Heart right ventricle (tissue), 16 donors: ENCODE measurements around the gene GPANK1. TPM values are rescaled to one million over a fixed set of nuclear protein-coding genes. Genes with fewer than 3 reads are reported as not detected.

Source experiments
- ATAC-seq, 8 donors: fragments of 200-7000 bp; cut with Tn5 transposase; one replicate each; pipeline ENCODE4 v1.9.1; 2020; ENCODE audit warnings: mild to moderate bottlenecking in 8 of 8, moderate library complexity in 8 of 8, moderate number of reproducible peaks in 1 of 8
- DNase-seq, 2 donors: peaks; one replicate each; pipeline ENCODE4 v3.0.0-alpha.2; 2020
- H3K27ac ChIP-seq, 10 donors: fragments of 200-600 bp; sonication (generic) in 2 of 10; one replicate each; pipeline versions ENCODE4 v1.5.0 to v1.8.0; 2020 to 2022; ENCODE audit warnings: mild to moderate bottlenecking in 3 of 10
- H3K27me3 ChIP-seq, 7 donors: fragments of 200-600 bp; one replicate each; pipeline ENCODE4 v1.8.0; 2021 to 2022; ENCODE audit warnings: mild to moderate bottlenecking in 2 of 7
- H3K36me3 ChIP-seq, 9 donors: fragments of 200-600 bp; sonication (generic) in 1 of 9; one replicate each; pipeline versions ENCODE4 v1.5.0 to v1.8.0; 2020 to 2022; ENCODE audit warnings: mild to moderate bottlenecking in 2 of 9
- H3K4me1 ChIP-seq, 9 donors: fragments of 200-600 bp; sonication (generic) in 1 of 9; one replicate each; pipeline versions ENCODE4 v1.5.0 to v1.8.0; 2020 to 2022; ENCODE audit warnings: mild to moderate bottlenecking in 4 of 9
- H3K4me3 ChIP-seq, 10 donors: fragments of 200-600 bp; sonication (generic) in 2 of 10; one replicate each; pipeline versions ENCODE4 v1.5.0 to v1.8.0; 2020 to 2022; ENCODE audit warnings: mild to moderate bottlenecking in 7 of 10, moderate library complexity in 2 of 10
- H3K9me3 ChIP-seq, 11 donors: fragments of 200-600 bp in 10 of 11; sonication (generic) in 2 of 11; one replicate each; pipeline versions ENCODE4 v1.5.0 to v1.8.0; 2013 to 2022; ENCODE audit warnings: mild to moderate bottlenecking in 2 of 11, control low read depth in 1 of 11, moderate library complexity in 1 of 11
- WGBS, 2 donors: extraction: QIAGEN DNeasy Blood & Tissue Kit; methylation state at CpG; one replicate each; pipeline ENCODE4 v1.1.7; 2013; ENCODE audit warnings: inconsistent platforms in 1 of 2; 5-methylcytosine and 5-hydroxymethylcytosine counted together
- intact Hi-C, 10 donors: fragments of 100-400 bp; cut with DNase I; formaldehyde crosslinking; loops; one replicate each; pipeline versions ENCODE4 v1.11.1 to v1.14.2; 2022
- polyA plus RNA-seq, 2 donors: library from polyadenylated mRNA; stranded (reverse); fragments of 200-250 nt; gene quantifications; one replicate each; pipeline ENCODE4 v1.2.3, GENCODE V29; 2013
- total RNA-seq, 10 donors: library from RNA; stranded (reverse); fragmentation: NEBNext Ultra II Directional in 3 of 10; extraction: Animal tissue kit (Norgen Biotek cat#: 25700) in 3 of 10; gene quantifications; one replicate each; pipeline versions ENCODE4 v1.2.1 to v1.2.4, GENCODE V29; 2021 to 2023
- TF ChIP-seq, protein P1 (sequence below), 9 donors: fragments of 200-600 bp; sonication (generic) in 2 of 9; IDR thresholded peaks; one replicate each; pipeline versions ENCODE4 v1.5.0 to v1.8.0; 2021 to 2022; ENCODE audit warnings: antibody characterized with exemption in 9 of 9, mild to moderate bottlenecking in 5 of 9, moderate library complexity in 1 of 9
- donor health status: Arrhythmogenic right ventricular cardiomyopathy.
- donor health status: ischemic (EF 13 %, LVEDD 7.1; RV severe dilation, severe dysfunction).
- donor health status: healthy with polysubstance abuse.
- donor health status: DM: no; HTN: yes; CAD: no.
- donor health status: DM: no; HTN: no; CAD: no.
- donor health status: ischemic (EF 25% LVEDD 6.9; RV normal size, moderate dysfunction).
- donor health status: ischemic (EF 25% LVEDD 5.7; RV mildly dilated, moderate dysfunction).
- donor health status: healthy.
- donor health status: DM: yes; HTN: yes; CAD: no.
- donor health status: Ischemic cardiomyopathy.
- donor health status: ischemic (EF 35%, LVEDD 5.7; RV mildly dilated, moderate dysfunction).
- donor health status: nonischemic (EF 11% LVEDD 7.7; RV severe dilation, severe dysfunction).
- donor health status: DM: yes; HTN: yes; CAD: no.
- donor health status: PGD.
- donor health status: ischemic (EF 29% LVEDD 5.4; RV normal size, mild dysfunction).
- donor health status: nonischemic (EF 23%, LVEDD 6.1; RV moderate dilation, normal function).

Gene GPANK1
- total and polyA plus RNA-seq, 12 donors, result 14.5 to 23.8 (median 18.2) TPM

DNA sequence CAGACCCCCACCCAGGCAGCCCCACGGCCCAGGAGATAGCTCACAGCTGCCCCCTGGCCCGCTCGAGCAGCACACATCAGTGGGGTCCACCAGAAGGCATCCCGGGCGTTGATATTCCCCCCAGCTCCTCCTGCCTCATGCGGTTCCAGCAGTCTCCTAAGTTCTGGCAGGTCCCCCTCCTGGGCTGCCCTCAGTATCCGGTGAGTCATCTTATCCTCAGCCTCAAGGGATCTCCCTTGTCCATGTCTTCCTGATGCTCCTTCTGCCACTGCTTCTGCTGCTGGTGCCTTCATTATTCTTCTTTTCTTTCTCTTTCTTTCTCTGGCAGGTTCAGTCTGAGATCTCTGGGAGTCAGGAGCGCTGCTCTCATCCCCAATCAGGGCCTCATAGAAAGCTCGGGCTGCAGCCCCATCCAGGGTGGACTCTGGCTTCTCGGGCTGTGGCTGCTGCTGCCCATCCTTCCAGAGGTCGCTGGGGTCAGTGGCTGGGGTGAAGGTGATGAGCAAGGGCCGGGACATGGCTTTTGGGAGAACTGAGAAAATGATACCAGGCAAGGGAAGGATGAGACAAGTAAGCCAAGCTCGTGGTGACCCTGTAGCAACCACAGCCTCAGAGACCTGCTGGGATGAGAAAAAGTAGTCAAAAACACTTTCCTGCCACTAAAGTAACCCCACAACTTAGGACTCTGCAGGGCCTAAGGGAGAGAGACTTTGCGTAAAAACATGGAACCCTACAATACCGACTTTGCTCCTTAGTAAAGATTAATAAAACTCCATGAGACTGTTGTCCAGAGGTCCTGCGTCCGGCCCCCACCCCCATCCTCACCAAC is 622 bp downstream of the GPANK1 start:
- peaks cover 20 to 70% (median 65%) of the 10 kb centered on the region in 9 donors for H3K4me1 ChIP-seq
- ATAC-seq (peak in 1 of 8 donors; percentile 11), DNase-seq (peak; percentile 29 to 56)
- peak overlapping the region; percentile 56 to 98 (median 82) for H3K4me3 ChIP-seq
- H3K9me3 ChIP-seq, result no peaks in the 10 kb centered on the region
- WGBS, 2 donors, result 8 to 11% methylated on average over 17 of the region's 17 CpGs
- TF ChIP-seq, protein P1, sequence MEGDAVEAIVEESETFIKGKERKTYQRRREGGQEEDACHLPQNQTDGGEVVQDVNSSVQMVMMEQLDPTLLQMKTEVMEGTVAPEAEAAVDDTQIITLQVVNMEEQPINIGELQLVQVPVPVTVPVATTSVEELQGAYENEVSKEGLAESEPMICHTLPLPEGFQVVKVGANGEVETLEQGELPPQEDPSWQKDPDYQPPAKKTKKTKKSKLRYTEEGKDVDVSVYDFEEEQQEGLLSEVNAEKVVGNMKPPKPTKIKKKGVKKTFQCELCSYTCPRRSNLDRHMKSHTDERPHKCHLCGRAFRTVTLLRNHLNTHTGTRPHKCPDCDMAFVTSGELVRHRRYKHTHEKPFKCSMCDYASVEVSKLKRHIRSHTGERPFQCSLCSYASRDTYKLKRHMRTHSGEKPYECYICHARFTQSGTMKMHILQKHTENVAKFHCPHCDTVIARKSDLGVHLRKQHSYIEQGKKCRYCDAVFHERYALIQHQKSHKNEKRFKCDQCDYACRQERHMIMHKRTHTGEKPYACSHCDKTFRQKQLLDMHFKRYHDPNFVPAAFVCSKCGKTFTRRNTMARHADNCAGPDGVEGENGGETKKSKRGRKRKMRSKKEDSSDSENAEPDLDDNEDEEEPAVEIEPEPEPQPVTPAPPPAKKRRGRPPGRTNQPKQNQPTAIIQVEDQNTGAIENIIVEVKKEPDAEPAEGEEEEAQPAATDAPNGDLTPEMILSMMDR (IDR thresholded peaks at IDR 0.05), result no peak
- H3K27me3 ChIP-seq, result no peaks in the 10 kb centered on the region
- H3K27ac ChIP-seq, result peak overlapping the region; percentile 49 to 98 (median 96)
- peaks cover 0 to 48% (median 24%) of the 10 kb centered on the region in 9 donors for H3K36me3 ChIP-seq
- intact Hi-C loops, result loop anchor here in 1 of 10 donors (10.0 kb wide), 1 partner anchor 1751 kb away; the partner anchor contains the start of genes CUTA and PHF1

DNA sequence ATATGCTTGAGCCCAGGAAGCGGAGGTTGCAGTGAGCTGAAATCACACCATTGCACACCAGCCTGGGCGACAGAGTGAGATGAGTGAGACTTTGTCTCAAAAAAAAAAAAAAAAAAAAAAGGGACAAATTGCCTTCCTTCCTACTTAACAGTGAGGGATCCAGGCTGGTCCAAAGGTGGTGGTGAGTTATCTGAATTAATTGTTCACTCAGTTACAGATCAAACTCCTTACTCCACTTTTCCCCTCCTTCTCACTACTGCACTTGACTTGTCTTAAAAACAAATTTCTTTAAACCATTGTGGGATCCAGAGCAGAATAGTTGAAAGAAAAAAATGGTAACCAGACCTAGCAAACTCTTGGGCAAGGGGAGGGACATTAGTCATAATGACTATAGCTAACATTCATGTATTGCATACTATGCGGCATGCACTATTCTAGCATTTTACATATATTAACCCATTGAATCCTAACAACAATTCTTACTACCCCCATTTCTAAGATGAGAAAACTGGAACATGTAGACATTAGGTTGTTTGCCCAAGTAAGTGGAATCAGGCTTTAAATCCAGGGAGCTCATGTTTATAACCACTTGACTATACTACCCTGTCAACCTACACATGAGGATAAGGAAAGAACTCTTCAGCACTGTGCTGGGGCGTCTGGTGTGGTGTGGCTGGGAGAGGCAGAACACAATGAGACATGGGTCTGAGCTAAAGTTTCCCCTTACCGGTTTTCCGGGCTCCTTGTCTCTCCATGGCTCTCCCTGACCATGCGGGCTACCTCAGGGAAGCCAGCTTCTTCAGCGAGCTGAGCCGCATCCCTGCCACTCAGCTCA is 1.5 kb downstream of the GPANK1 start:
- intact Hi-C loops, result loop anchor here in 1 of 10 donors (10.0 kb wide), 1 partner anchor 1751 kb away; the partner anchor contains the start of genes CUTA and PHF1
- Histone ChIP-seq H3K27me3 (no peaks in the 10 kb centered on the region), H3K27ac (peak overlapping the region; percentile 49 to 98 (median 96)), H3K36me3 (peaks cover 0 to 44% (median 15%) of the 10 kb centered on the region in 9 donors), H3K4me3 (peak overlapping the region; percentile 56 to 98 (median 82)), H3K9me3 (no peaks in the 10 kb centered on the region), H3K4me1 (peaks cover 24 to 77% (median 71%) of the 10 kb centered on the region in 9 donors)
- WGBS, 2 donors, result 41 to 52% methylated on average over 9 of the region's 9 CpGs
- no peak for ATAC-seq
- TF ChIP-seq, protein P1 (IDR thresholded peaks at IDR 0.05), result no peak
- no peak for DNase-seq

DNA sequence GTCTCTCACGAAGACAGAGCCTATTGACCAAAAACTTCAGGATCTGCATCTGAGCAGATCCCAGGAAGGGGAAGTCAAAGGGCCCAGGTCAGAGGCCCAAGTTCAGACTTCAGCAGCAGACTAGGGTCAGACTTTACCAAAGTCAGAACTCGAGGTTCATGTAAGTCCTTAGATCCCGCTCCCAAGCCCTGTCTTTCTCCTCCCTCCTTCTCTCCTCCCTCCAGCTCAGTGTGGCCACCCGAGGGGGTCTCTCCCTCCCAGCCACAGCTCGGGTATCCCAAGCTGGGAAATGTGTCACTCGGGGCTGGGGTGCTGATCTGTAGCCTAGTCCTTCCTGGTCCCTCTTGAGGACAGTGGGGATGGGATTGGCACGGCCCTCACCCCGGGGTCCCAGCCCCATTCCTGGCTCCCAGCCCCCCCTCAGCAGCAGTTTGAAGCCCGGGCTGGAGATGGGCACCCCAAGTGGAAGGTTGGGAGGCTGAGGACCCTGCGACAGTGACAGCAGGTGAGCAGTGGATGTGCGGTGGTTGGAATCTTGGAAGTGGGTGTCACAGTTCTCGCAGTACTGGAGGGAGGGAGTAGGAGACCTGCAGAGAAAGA is 2.6 kb downstream of the GPANK1 start:
- intact Hi-C loops, result loop anchor here in 1 of 10 donors (10.0 kb wide), 1 partner anchor 1753 kb away; the partner anchor contains the start of genes CUTA and PHF1
- Histone ChIP-seq H3K36me3 (peaks cover 0 to 44% (median 4%) of the 10 kb centered on the region in 9 donors), H3K4me1 (peaks cover 27 to 79% (median 69%) of the 10 kb centered on the region in 9 donors), H3K27me3 (no peaks in the 10 kb centered on the region), H3K4me3 (no peak overlapping the region), H3K9me3 (no peaks in the 10 kb centered on the region), H3K27ac (peak overlapping the region in 3 of 10 donors; percentile 31 to 94 (median 90))
- DNase-seq (no peak), ATAC-seq (no peak)
- 90 to 93% methylated on average over 12 of the region's 12 CpGs for WGBS, 2 donors
- TF ChIP-seq, protein P1 (IDR thresholded peaks at IDR 0.05), result no peak
